ENCODE results near the gene TKFC. TPM values are rescaled to one million over a fixed set of nuclear protein-coding genes. Genes with fewer than 3 reads are reported as not detected.
A peak's percentile ranks its signal among the peaks of the same experiment; 100 is the strongest.

Gene TKFC
- total and polyA plus RNA-seq, 9 of the 15 experiments (the other 6 are each of a cell fraction or from before 2014, with no cell fraction given) = 2.0 to 61.7 (median 28.5) TPM

DNA sequence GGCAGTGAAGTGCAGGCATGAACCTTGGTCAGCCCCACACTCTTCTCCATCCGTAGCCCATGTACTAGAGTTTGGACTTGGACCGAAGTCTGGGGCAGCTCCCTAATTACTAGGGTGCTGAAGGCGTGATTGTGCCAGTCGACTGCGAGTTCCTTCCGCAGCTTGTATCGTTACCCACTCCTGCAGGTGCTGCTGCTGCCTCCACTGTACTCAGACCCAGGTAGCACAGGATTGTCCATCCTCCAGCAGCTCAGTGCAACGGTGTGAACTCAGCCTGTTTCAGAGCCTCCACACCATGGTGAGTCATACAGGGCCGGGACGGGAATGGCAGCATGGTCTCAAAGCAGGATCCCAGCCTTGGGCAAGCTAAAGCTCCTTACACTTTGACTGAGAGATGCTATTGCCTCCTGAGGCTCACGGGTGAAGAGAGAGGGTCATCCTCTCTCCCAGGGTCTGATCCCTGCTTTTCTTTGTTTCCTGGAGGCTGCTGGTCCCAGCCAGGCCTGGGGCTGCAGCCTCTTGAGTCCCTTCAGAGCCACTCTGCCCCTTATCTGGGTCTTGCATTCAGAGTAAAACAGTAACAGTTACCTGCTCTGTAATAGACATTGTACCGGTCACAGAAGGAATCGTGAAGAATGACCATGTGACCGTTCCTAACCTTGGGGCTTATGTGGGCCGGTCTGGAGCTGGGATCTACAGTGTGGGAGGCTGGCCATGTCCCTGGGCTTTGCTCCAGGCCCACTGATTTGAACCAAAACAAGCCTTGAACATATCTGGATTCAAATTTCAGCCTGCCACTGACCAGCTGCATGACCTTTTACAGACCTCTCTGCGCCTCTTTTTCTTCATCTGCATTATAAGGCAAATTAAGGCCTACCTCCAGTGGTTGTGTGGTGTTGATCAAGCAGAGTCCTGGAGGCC is 1.7 kb downstream of the TKFC start (continued):
- TF ChIP-seq POU5F1 (IDR thresholded peaks at IDR 0.05; ENCODE audit: borderline replicate concordance, low read depth, low read length, partially characterized antibody) (no peak), ZNF707 (CRISPR knock-in tag; conservative IDR thresholded peaks at IDR 0.05) (no peak), HEY1 (CRISPR knock-in tag; IDR thresholded peaks at IDR 0.05; ENCODE audit: borderline replicate concordance) (no peak), ZNF77 (CRISPR knock-in tag; IDR thresholded peaks at IDR 0.05) (no peak), MTA2 (IDR thresholded peaks at IDR 0.05; ENCODE audit: low read depth) (no peak), GABPA (tag; conservative IDR thresholded peaks at IDR 0.05; ENCODE audit: low read depth) (no peak), NRF1 (conservative IDR thresholded peaks at IDR 0.05 in 1 of 2, IDR thresholded peaks at IDR 0.05 in 1 of 2) (no peak), ARHGAP35 (IDR thresholded peaks at IDR 0.05; ENCODE audit: partially characterized antibody) (no peak), ELF4 (CRISPR knock-in tag; IDR thresholded peaks at IDR 0.05) (0 out of 2 replicates have a peak, but pooled peaks have one; percentile 10), RAD51 (IDR thresholded peaks at IDR 0.05; ENCODE audit: borderline replicate concordance, low read depth) (peak; percentile 59; the same call in 1 of the 2 replicates)
- TF ChIP-seq, protein P1, sequence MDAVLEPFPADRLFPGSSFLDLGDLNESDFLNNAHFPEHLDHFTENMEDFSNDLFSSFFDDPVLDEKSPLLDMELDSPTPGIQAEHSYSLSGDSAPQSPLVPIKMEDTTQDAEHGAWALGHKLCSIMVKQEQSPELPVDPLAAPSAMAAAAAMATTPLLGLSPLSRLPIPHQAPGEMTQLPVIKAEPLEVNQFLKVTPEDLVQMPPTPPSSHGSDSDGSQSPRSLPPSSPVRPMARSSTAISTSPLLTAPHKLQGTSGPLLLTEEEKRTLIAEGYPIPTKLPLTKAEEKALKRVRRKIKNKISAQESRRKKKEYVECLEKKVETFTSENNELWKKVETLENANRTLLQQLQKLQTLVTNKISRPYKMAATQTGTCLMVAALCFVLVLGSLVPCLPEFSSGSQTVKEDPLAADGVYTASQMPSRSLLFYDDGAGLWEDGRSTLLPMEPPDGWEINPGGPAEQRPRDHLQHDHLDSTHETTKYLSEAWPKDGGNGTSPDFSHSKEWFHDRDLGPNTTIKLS (IDR thresholded peaks at IDR 0.05; ENCODE audit: borderline replicate concordance, low read depth) = 0 out of 2 replicates have a peak, but pooled peaks have one; percentile 23
- TF ChIP-seq, protein P2, sequence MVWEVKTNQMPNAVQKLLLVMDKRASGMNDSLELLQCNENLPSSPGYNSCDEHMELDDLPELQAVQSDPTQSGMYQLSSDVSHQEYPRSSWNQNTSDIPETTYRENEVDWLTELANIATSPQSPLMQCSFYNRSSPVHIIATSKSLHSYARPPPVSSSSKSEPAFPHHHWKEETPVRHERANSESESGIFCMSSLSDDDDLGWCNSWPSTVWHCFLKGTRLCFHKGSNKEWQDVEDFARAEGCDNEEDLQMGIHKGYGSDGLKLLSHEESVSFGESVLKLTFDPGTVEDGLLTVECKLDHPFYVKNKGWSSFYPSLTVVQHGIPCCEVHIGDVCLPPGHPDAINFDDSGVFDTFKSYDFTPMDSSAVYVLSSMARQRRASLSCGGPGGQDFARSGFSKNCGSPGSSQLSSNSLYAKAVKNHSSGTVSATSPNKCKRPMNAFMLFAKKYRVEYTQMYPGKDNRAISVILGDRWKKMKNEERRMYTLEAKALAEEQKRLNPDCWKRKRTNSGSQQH (CRISPR knock-in tag; IDR thresholded peaks at IDR 0.05) = no peak
- TF ChIP-seq, protein P3, sequence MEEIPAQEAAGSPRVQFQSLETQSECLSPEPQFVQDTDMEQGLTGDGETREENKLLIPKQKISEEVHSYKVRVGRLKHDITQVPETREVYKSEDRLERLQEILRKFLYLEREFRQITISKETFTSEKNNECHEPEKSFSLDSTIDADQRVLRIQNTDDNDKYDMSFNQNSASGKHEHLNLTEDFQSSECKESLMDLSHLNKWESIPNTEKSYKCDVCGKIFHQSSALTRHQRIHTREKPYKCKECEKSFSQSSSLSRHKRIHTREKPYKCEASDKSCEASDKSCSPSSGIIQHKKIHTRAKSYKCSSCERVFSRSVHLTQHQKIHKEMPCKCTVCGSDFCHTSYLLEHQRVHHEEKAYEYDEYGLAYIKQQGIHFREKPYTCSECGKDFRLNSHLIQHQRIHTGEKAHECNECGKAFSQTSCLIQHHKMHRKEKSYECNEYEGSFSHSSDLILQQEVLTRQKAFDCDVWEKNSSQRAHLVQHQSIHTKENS (CRISPR knock-in tag; IDR thresholded peaks at IDR 0.05) = no peak
- TF ChIP-seq, protein P4, sequence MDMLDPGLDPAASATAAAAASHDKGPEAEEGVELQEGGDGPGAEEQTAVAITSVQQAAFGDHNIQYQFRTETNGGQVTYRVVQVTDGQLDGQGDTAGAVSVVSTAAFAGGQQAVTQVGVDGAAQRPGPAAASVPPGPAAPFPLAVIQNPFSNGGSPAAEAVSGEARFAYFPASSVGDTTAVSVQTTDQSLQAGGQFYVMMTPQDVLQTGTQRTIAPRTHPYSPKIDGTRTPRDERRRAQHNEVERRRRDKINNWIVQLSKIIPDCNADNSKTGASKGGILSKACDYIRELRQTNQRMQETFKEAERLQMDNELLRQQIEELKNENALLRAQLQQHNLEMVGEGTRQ (CRISPR knock-in tag; IDR thresholded peaks at IDR 0.05) = peak; percentile 53; the same call in 1 of the 2 replicates
- TF ChIP-seq, protein P5, sequence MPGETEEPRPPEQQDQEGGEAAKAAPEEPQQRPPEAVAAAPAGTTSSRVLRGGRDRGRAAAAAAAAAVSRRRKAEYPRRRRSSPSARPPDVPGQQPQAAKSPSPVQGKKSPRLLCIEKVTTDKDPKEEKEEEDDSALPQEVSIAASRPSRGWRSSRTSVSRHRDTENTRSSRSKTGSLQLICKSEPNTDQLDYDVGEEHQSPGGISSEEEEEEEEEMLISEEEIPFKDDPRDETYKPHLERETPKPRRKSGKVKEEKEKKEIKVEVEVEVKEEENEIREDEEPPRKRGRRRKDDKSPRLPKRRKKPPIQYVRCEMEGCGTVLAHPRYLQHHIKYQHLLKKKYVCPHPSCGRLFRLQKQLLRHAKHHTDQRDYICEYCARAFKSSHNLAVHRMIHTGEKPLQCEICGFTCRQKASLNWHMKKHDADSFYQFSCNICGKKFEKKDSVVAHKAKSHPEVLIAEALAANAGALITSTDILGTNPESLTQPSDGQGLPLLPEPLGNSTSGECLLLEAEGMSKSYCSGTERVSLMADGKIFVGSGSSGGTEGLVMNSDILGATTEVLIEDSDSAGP (CRISPR knock-in tag; IDR thresholded peaks at IDR 0.05) = no peak

Measured in K562 (cell line).